Activated CD4-positive, alpha-beta T cell treated with anti-CD3 and anti-CD28 coated beads for 36 hours (primary cell): ENCODE results near the gene CLDN19. TPM values are rescaled to one million over a fixed set of nuclear protein-coding genes. Genes with fewer than 3 reads are reported as not detected.
"Not testable (repeated sequence)": the region's sequence is repeated elsewhere in the genome, so short reads cannot be mapped to it uniquely, and the experiment has no call there.

ENCODE experiments used
- ATAC-seq: fragments of 200-7000 bp; cut with Tn5 transposase; one replicate; pipeline ENCODE4 v1.10.0; 2021; ENCODE audit warnings: mild to moderate bottlenecking, moderate library complexity
- CTCF ChIA-PET: fragments of 350-600 bp; sonication (Branson Sonifier 250); formaldehyde crosslinking; loops from one replicate; lab custom pipeline; 2021; ENCODE audit warnings: antibody characterized with exemption; lab: Charles Lee
- POLR2A ChIA-PET: fragments of 350-600 bp; sonication (Branson Sonifier 250); formaldehyde crosslinking; loops from one replicate; lab custom pipeline; 2021; ENCODE audit warnings: antibody characterized with exemption, inconsistent platforms; lab: Charles Lee
- DNase-seq: peaks from one replicate; pipeline ENCODE4 v3.0.0-alpha.2; 2020
- H3K27ac Mint-ChIP-seq: one replicate; pipeline ENCODE4 v1.8.0; 2021; ENCODE audit warnings: mixed read lengths
- H3K27me3 Mint-ChIP-seq: one replicate; pipeline ENCODE4 v1.8.0; 2021; ENCODE audit warnings: mixed read lengths
- H3K36me3 Mint-ChIP-seq: one replicate; pipeline ENCODE4 v1.8.0; 2021; ENCODE audit warnings: low read depth, mixed read lengths
- H3K4me1 Mint-ChIP-seq: one replicate; pipeline ENCODE4 v1.8.0; 2021; ENCODE audit warnings: mixed read lengths
- H3K4me3 Mint-ChIP-seq: one replicate; pipeline ENCODE4 v1.8.0; 2021; ENCODE audit warnings: mild to moderate bottlenecking, moderate library complexity, mixed read lengths
- H3K9me3 Mint-ChIP-seq: one replicate; pipeline ENCODE4 v1.8.0; 2021; ENCODE audit warnings: low read depth, mixed read lengths
- intact Hi-C, 2 experiments: fragments of 100-400 bp; cut with DNase I in 1 of 2; cut with micrococcal nuclease in 1 of 2; formaldehyde crosslinking; loops; one replicate each; pipeline versions ENCODE4 v1.14.2 to v1.15.1; 2022 to 2024; cut with DNase I, micrococcal nuclease
- total RNA-seq, 2 experiments: library from RNA; stranded (reverse); gene quantifications; one replicate each; pipeline ENCODE4 v1.2.3, GENCODE V29; 2021

CLDN19 gene
- total RNA-seq, 2 experiments from 2014 or later, result not detected

DNA sequence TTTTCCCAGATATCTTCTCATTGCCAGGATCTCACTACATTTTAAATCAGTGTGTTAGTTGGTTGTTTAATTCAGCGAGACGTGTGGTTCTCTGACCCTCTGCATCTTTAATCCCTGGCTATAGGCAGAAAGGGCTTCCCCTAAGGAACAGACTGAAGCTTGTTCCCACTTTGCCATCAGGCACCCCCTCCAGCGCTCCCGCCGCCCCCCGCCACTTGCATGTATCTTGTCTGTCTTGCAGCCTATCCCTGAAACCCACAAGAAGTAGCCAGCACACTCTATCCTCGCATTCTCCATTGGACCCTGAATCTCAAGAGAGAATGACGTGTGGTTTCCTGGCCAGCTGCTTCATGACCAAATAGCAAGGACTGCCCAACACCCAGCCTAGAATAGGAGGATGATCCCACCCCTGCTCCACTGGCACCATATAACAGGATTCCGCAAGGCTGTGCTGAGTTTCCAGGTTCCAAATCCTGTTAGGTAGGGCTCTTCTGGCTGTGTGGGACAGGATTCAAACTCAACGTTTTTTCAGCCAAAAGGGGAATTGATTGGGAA lies 7.8 kb downstream of the CLDN19 start:
- DNase-seq (no peak), ATAC-seq (no peak)
- H3K4me1 Mint-ChIP-seq, result peaks cover 8% of the 10 kb centered on the region
- no peaks in the 10 kb centered on the region for H3K27me3 Mint-ChIP-seq
- no peak overlapping the region for H3K27ac Mint-ChIP-seq
- no peaks in the 10 kb centered on the region for H3K36me3 Mint-ChIP-seq
- no peak overlapping the region for H3K4me3 Mint-ChIP-seq
- no peaks in the 10 kb centered on the region for H3K9me3 Mint-ChIP-seq
- ChIA-PET CTCF (interaction anchor here (0.5 to 1.0 kb wide), 4 partner anchors 59 to 1907 kb away, joined by 3 to 4 read pairs (median 3); no protein-coding TSS in a partner anchor), POLR2A (interaction anchor here (0.6 kb wide), 1 partner anchor 30 kb away, joined by 4 read pairs; no protein-coding TSS in a partner anchor)
- intact Hi-C loops, result loop anchor here in 1 of 2 experiments (10.0 kb wide), 1 partner anchor 557 kb away; no protein-coding TSS in a partner anchor

DNA sequence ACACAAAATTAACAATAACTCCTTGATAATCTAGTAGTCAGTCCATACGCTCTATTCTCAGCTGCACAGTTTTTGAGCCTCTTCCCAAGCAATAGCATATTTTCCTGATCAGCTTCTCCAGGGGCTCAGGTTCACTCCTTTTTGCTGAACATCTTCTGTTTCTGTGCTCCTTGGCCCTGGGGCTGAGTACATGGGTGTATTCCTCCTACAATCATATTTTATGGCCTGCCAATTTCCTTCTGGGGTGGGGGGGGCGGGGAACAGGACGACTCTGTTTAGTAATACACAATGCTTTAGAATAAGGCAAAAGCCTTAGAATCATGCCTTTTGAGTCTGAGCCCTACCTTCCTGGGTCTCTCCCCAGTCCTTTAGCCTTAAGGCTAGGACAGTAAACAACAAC lies 8.5 kb downstream of the CLDN19 start:
- CTCF ChIA-PET, result interaction anchor here (0.7 to 1.1 kb wide), 3 partner anchors 58 to 156 kb away, joined by 3 to 4 read pairs (median 3); no protein-coding TSS in a partner anchor
- POLR2A ChIA-PET, result no interaction called here
- H3K4me1 Mint-ChIP-seq, result peaks cover 3% of the 10 kb centered on the region
- intact Hi-C loops, result loop anchor here (1.0 to 10.0 kb wide), 3 partner anchors 153 to 584 kb away; no protein-coding TSS in a partner anchor
- H3K27me3 Mint-ChIP-seq, result no peaks in the 10 kb centered on the region
- H3K4me3 Mint-ChIP-seq, result no peak overlapping the region
- DNase-seq (no peak), ATAC-seq (no peak)
- H3K27ac Mint-ChIP-seq, result no peak overlapping the region
- no peaks in the 10 kb centered on the region for H3K36me3 Mint-ChIP-seq
- no peaks in the 10 kb centered on the region for H3K9me3 Mint-ChIP-seq

DNA sequence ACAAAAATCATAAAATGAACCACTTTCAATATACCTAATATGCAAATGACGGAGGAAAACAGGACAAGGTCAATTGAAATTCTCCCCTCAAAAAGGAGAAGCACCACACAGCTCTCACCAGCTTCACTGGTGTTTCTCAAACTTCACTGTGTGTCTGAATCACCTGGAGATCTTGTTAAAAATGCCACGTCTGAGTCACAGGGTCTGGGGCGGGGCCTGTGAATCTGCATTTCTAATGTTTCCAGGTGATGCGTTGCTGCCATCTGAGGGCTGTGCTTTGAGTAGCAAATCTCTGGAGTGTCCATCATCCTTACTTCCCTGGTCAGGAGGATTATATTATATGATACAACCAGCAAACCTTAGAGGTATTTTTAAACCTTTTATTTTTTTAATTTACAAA lies 9.0 kb downstream of the CLDN19 start:
- POLR2A ChIA-PET, result no interaction called here
- no peaks in the 10 kb centered on the region for H3K9me3 Mint-ChIP-seq
- CTCF ChIA-PET, result interaction anchor here (0.7 to 1.3 kb wide), 9 partner anchors 21 to 1327 kb away, joined by 3 to 4 read pairs (median 3); no protein-coding TSS in a partner anchor
- ATAC-seq (peak; percentile 87), DNase-seq (peak; percentile 83)
- no peaks in the 10 kb centered on the region for H3K27me3 Mint-ChIP-seq
- no peak overlapping the region for H3K27ac Mint-ChIP-seq
- H3K36me3 Mint-ChIP-seq, result no peaks in the 10 kb centered on the region
- peaks cover 3% of the 10 kb centered on the region for H3K4me1 Mint-ChIP-seq
- intact Hi-C loops, result loop anchor here (1.0 to 10.0 kb wide), 3 partner anchors 153 to 584 kb away; no protein-coding TSS in a partner anchor
- no peak overlapping the region for H3K4me3 Mint-ChIP-seq

DNA sequence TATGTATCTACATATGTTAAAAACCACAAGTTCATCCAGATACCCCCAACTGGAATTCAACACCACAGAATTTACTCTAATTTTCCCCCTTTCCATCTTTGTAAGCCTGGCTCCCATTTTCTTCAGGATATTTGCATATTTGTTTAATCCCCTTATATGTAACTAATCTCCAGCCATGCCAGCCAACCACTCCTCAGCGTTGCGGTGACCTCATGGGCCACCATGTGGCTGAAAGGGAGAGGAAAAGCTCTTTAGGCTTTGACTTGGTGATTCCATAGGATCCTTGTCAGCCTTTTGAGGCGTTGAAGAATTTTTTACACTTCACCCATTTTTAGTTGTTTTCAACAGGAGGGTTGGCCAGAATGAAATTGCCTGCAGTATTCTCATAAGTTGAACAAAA lies 10.0 kb downstream of the CLDN19 start:
- no peak for DNase-seq
- H3K4me3 Mint-ChIP-seq, result no peak overlapping the region
- no peaks in the 10 kb centered on the region for H3K36me3 Mint-ChIP-seq
- ChIA-PET CTCF (interaction anchor here (0.9 to 1.3 kb wide), 4 partner anchors 20 to 583 kb away, joined by 3 to 4 read pairs (median 3); no protein-coding TSS in a partner anchor), POLR2A (no interaction called here)
- ATAC-seq, result no peak
- intact Hi-C loops, result loop anchor here in 1 of 2 experiments (10.0 kb wide), 1 partner anchor 555 kb away; no protein-coding TSS in a partner anchor
- no peaks in the 10 kb centered on the region for H3K27me3 Mint-ChIP-seq
- peaks cover 3% of the 10 kb centered on the region for H3K4me1 Mint-ChIP-seq
- no peak overlapping the region for H3K27ac Mint-ChIP-seq
- H3K9me3 Mint-ChIP-seq, result no peaks in the 10 kb centered on the region

DNA sequence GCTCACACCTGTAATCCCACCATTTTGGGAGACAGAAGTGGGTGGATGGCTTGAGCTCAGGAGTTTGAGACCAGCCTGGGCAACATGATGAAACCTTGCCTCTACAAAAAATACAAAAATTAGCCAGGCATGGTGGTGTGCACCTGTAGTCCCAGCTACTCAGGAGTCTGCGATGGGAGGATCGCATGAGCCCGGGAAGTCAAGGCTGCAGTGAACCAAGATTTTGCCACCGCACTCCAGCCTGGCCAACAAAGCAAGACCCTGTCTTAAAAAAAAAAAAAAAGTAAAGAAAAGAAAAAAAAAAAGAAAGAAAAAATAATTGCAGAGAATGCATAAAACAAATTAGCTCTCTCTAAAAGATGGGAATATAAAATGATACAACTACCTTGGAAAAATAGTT lies 14.2 kb downstream of the CLDN19 start:
- H3K9me3 Mint-ChIP-seq, H3K27me3 Mint-ChIP-seq, H3K27ac Mint-ChIP-seq, ATAC-seq, CTCF ChIA-PET, POLR2A ChIA-PET, DNase-seq, H3K4me1 Mint-ChIP-seq, H3K36me3 Mint-ChIP-seq, H3K4me3 Mint-ChIP-seq, intact Hi-C loops: not testable (repeated sequence)

DNA sequence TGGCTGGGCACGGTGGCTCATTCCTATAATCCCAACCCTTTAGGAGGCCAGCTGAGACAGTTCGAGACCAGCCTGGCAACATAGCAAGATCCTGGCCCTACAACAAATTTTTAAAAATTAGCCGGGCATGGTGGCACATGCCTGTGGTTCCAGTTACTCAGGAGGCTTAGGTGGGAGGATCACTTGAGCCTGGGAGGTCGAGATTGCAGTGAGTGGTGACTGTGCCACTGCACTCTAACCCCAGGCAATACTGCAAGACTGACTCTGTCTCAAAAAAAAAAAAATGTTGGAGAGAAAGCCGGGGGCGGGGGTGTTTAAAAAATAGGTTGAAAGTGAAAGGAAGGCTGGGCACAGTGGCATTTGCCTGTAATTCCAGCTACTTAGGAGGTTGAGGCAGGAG lies 16.5 kb downstream of the CLDN19 start:
- Mint-ChIP-seq H3K4me3 (no peak overlapping the region), H3K36me3 (peaks cover 2% of the 10 kb centered on the region), H3K27ac (no peak overlapping the region), H3K27me3 (no peaks in the 10 kb centered on the region), H3K4me1 (peaks cover 7% of the 10 kb centered on the region), H3K9me3 (no peaks in the 10 kb centered on the region)
- intact Hi-C loops, result no loop called here
- DNase-seq, result peak; percentile 22
- ATAC-seq, result no peak
- CTCF ChIA-PET, result interaction anchor here (1.5 kb wide), 1 partner anchor 145 kb away, joined by 3 read pairs; no protein-coding TSS in a partner anchor
- POLR2A ChIA-PET, result interaction anchor here (0.7 kb wide), 1 partner anchor 123 kb away, joined by 4 read pairs; the partner anchor contains the start of gene ZNF691

DNA sequence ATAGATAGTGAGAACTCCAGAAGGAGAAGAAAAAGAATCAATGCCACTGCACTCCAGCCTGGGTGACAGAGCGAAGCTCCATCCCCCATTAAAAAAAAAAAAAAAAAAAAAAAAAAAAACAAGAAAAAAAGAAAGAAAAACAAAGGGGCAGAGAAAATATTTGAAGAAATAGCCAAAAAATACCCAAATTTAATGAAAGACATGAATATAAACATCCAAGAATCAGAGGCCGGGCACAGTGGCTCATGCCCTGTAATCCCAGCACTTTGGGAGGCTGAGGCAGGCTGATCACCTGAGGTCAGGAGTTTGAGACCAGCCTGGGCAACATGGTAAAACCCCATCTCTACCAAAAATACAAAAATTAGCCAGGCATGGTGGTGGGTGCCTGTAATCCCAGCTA lies 17.6 kb downstream of the CLDN19 start:
- not testable (repeated sequence) for H3K27ac Mint-ChIP-seq

DNA sequence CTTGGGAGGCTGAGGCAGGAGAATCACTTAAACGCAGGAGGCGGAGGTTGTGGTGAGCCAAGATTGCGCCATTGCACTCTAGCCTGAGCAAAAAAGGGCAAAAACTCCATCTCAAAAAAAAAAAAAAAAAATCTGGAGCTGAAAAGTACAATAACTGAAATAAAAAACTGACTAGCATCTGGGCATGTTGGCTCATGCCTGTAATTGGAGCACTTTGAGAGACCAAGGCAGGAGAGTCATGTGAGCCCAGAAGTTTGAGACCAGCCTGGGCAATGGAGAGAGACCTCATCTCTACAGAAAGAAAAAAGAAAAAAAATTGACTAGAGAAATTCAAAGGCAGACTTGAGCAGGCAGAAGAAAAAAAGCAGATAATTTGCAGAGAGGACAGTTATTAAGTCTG lies 18.1 kb downstream of the CLDN19 start:
- ChIA-PET CTCF (no interaction called here), POLR2A (no interaction called here)
- H3K4me1 Mint-ChIP-seq, result peaks cover 7% of the 10 kb centered on the region
- no peaks in the 10 kb centered on the region for H3K9me3 Mint-ChIP-seq
- H3K27ac Mint-ChIP-seq, result no peak overlapping the region
- no peak overlapping the region for H3K4me3 Mint-ChIP-seq
- DNase-seq (no peak), ATAC-seq (no peak)
- intact Hi-C loops, result no loop called here
- H3K27me3 Mint-ChIP-seq, result no peaks in the 10 kb centered on the region
- H3K36me3 Mint-ChIP-seq, result peaks cover 16% of the 10 kb centered on the region

More for the DNA sequence above, 17.6 kb downstream of the CLDN19 start:
- POLR2A ChIA-PET, H3K4me3 Mint-ChIP-seq, H3K9me3 Mint-ChIP-seq, DNase-seq, CTCF ChIA-PET, H3K4me1 Mint-ChIP-seq, H3K27me3 Mint-ChIP-seq, intact Hi-C loops, ATAC-seq: not testable (repeated sequence)
- H3K36me3 Mint-ChIP-seq, result peaks cover 11% of the 10 kb centered on the region

DNA sequence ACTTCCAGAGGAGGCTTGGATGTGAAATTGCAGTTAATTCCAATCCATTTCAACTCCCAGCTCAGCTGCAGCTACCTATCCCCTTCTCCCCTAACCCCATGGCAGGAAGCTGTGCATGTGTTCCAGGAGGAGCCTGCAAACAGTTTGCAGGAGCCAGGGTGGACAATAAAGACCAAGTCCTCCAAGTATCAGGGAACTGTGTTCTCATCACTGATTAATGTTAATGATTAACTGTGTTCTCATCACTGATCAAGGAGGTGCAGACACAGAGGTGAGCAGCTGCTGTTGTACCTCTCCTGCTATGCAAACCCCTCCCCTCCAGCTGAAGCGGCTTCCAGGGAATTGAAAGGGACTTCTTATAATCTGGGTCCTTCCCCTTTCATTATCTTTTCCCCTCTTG lies 19.2 kb downstream of the CLDN19 start:
- peaks cover 7% of the 10 kb centered on the region for H3K4me1 Mint-ChIP-seq
- H3K4me3 Mint-ChIP-seq, result no peak overlapping the region
- no peak for ATAC-seq
- H3K9me3 Mint-ChIP-seq, result no peaks in the 10 kb centered on the region
- H3K36me3 Mint-ChIP-seq, result peaks cover 24% of the 10 kb centered on the region
- no peak overlapping the region for H3K27ac Mint-ChIP-seq
- ChIA-PET CTCF (interaction anchor here (0.6 kb wide), 1 partner anchor 1564 kb away, joined by 3 read pairs; no protein-coding TSS in a partner anchor), POLR2A (no interaction called here)
- H3K27me3 Mint-ChIP-seq, result no peaks in the 10 kb centered on the region
- no peak for DNase-seq
- intact Hi-C loops, result no loop called here

DNA sequence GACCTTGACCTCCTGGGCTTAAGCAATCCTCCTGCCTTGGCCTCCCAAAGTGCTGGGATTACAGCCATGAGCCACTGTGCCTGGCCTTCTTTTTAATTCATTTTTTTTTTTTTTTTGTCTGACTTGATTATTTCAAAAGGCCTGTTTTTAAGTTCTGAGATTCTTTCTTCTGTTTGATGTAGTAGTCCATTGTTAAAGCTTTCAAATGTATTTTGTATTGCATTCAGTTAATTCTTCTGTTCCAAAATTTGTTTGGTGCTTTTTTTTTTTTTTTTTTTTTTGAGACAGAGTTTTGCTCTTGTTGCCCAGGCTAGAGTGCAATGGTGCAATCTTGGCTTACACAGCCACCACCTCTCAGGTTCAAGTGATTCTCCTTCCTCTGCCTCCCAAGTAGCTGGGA lies 25.6 kb downstream of the CLDN19 start:
- POLR2A ChIA-PET, result interaction anchor here (0.6 kb wide), 2 partner anchors 13 to 942 kb away, joined by 5 to 7 read pairs; no protein-coding TSS in a partner anchor
- ATAC-seq, H3K27me3 Mint-ChIP-seq, DNase-seq, H3K4me1 Mint-ChIP-seq, H3K27ac Mint-ChIP-seq, CTCF ChIA-PET, H3K4me3 Mint-ChIP-seq, intact Hi-C loops: not testable (repeated sequence)
- peaks cover 19% of the 10 kb centered on the region for H3K9me3 Mint-ChIP-seq
- peaks cover 72% of the 10 kb centered on the region for H3K36me3 Mint-ChIP-seq

DNA sequence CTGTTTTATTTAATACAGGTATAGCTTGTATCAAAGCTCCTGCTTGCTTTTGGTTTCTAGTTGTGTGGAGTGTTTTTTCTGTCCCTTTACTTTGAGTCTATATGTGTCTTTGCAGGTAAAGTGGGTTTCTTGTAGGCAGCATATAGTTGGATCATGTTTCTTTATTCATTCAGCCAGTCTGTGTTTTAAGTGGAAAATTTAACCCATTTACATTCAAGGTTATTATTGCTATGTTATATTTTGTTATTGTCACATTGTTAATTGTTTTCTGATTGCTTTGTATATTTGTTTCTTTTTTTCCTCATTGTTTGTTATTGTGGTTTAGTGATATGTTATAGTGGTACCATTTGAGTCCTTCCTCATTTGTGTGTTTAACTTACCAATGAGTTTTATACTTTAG lies 26.7 kb downstream of the CLDN19 start:
- ChIA-PET CTCF (interaction anchor here (0.9 kb wide), 1 partner anchor 43 kb away, joined by 4 read pairs; no protein-coding TSS in a partner anchor), POLR2A (no interaction called here)
- intact Hi-C loops, result no loop called here

More for the DNA sequence above, 26.7 kb downstream of the CLDN19 start:
- Mint-ChIP-seq H3K27me3 (no peaks in the 10 kb centered on the region), H3K36me3 (peaks cover 76% of the 10 kb centered on the region), H3K9me3 (peaks cover 19% of the 10 kb centered on the region), H3K4me3 (no peak overlapping the region), H3K4me1 (peaks cover 7% of the 10 kb centered on the region), H3K27ac (no peak overlapping the region)
- DNase-seq (no peak), ATAC-seq (no peak)
